ENCODE data around the gene PPP2R5A. TPM values are rescaled to one million over a fixed set of nuclear protein-coding genes. Genes with fewer than 3 reads are reported as not detected.

Gene PPP2R5A
- polyA plus RNA-seq, 1 of the 3 experiments (the other 2 are of a cell fraction), result 5.4 TPM

- Histone ChIP-seq H3F3A (replicated peaks; ENCODE audit: insufficient read depth) (peaks cover 13% of the 10 kb centered on the region), H4K20me1 (ENCODE audit: insufficient read depth) (no peaks in the 10 kb centered on the region), H3K4me1 (ENCODE audit: control insufficient read depth in 1 of 2, insufficient read depth in 2 of 2, low read depth in 1 of 2, low read length in 1 of 2) (no peaks in the 10 kb centered on the region; a peak in 1 of 4 replicates), H3K36me3 (replicated peaks in 1 of 2; ENCODE audit: control insufficient read depth in 1 of 2, insufficient read depth in 2 of 2, low read length in 1 of 2) (peaks cover 21 to 27% of the 10 kb centered on the region in 2 experiments), H3K4me2 (no peak overlapping the region), H3K27ac (ENCODE audit: low read depth in 2 of 2, low read length in 1 of 2) (no peak overlapping the region), H3K9me2 (no peaks in the 10 kb centered on the region; the same call in 1 of the 2 replicates), H3K4me3 (ENCODE audit: low read depth in 2 of 2, low read length in 1 of 2) (no peak overlapping the region), H3K9ac (no peak overlapping the region), H3K9me3 (no peaks in the 10 kb centered on the region), H3K27me3 (ENCODE audit: insufficient read depth) (no peaks in the 10 kb centered on the region), H3K79me2 (ENCODE audit: insufficient read depth) (no peaks in the 10 kb centered on the region), H2AFZ (ENCODE audit: low read depth) (no peak overlapping the region)
- WGBS (ENCODE audit: low lambda C conversion rate), result 96% methylated on average over 2 of the region's 2 CpGs
- DNase-seq, result no peak
- ChIA-PET POLR2A (interaction anchor here (0.6 kb wide), 1 partner anchor 676 kb away, joined by 3 read pairs; no protein-coding TSS in a partner anchor), CTCF (interaction anchor here (0.6 kb wide), 1 partner anchor 15 kb away, joined by 3 read pairs; no protein-coding TSS in a partner anchor)
- no peak for TF ChIP-seq TCF12 (IDR thresholded peaks at IDR 0.05)
- no peak for TF ChIP-seq RAD21 (IDR thresholded peaks at IDR 0.05; ENCODE audit: low read length)
- TF ChIP-seq CTCF (IDR thresholded peaks at IDR 0.05), result no peak
- no peak for TF ChIP-seq GABPA (IDR thresholded peaks at IDR 0.05; ENCODE audit: low read depth)
- TF ChIP-seq JUND (IDR thresholded peaks at IDR 0.05), result no peak
- no peak for TF ChIP-seq GATA2 (CRISPR knock-in tag; IDR thresholded peaks at IDR 0.05)
- TF ChIP-seq FOXM1 (IDR thresholded peaks at IDR 0.05; ENCODE audit: low read depth), result no peak
- TF ChIP-seq, protein P1, sequence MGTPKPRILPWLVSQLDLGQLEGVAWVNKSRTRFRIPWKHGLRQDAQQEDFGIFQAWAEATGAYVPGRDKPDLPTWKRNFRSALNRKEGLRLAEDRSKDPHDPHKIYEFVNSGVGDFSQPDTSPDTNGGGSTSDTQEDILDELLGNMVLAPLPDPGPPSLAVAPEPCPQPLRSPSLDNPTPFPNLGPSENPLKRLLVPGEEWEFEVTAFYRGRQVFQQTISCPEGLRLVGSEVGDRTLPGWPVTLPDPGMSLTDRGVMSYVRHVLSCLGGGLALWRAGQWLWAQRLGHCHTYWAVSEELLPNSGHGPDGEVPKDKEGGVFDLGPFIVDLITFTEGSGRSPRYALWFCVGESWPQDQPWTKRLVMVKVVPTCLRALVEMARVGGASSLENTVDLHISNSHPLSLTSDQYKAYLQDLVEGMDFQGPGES (IDR thresholded peaks at IDR 0.05; ENCODE audit: low read depth, low read length), result no peak
- TF ChIP-seq CHD2 (IDR thresholded peaks at IDR 0.05; ENCODE audit: low read length, partially characterized antibody), result no peak
- no peak for TF ChIP-seq NRF1 (IDR thresholded peaks at IDR 0.05; ENCODE audit: low read depth, low read length)
- TF ChIP-seq, protein P2, sequence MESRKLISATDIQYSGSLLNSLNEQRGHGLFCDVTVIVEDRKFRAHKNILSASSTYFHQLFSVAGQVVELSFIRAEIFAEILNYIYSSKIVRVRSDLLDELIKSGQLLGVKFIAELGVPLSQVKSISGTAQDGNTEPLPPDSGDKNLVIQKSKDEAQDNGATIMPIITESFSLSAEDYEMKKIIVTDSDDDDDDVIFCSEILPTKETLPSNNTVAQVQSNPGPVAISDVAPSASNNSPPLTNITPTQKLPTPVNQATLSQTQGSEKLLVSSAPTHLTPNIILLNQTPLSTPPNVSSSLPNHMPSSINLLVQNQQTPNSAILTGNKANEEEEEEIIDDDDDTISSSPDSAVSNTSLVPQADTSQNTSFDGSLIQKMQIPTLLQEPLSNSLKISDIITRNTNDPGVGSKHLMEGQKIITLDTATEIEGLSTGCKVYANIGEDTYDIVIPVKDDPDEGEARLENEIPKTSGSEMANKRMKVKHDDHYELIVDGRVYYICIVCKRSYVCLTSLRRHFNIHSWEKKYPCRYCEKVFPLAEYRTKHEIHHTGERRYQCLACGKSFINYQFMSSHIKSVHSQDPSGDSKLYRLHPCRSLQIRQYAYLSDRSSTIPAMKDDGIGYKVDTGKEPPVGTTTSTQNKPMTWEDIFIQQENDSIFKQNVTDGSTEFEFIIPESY (IDR thresholded peaks at IDR 0.05; ENCODE audit: borderline replicate concordance, low read depth), result no peak
- TF ChIP-seq RCOR1 (IDR thresholded peaks at IDR 0.05; ENCODE audit: low read length), result no peak
- TF ChIP-seq TEAD4 (IDR thresholded peaks at IDR 0.05; ENCODE audit: borderline replicate concordance, insufficient read depth), result no peak
- TF ChIP-seq, protein P3, sequence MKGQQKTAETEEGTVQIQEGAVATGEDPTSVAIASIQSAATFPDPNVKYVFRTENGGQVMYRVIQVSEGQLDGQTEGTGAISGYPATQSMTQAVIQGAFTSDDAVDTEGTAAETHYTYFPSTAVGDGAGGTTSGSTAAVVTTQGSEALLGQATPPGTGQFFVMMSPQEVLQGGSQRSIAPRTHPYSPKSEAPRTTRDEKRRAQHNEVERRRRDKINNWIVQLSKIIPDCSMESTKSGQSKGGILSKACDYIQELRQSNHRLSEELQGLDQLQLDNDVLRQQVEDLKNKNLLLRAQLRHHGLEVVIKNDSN (IDR thresholded peaks at IDR 0.05; ENCODE audit: borderline replicate concordance, low read depth), result no peak
- no peak for TF ChIP-seq EZH2phosphoT487 (IDR thresholded peaks at IDR 0.05; ENCODE audit: borderline replicate concordance, low read depth)
- no peak for TF ChIP-seq SIN3A (IDR thresholded peaks at IDR 0.05; ENCODE audit: borderline replicate concordance, low read depth, low read length)
- no peak for TF ChIP-seq EP300 (IDR thresholded peaks at IDR 0.05; ENCODE audit: borderline replicate concordance in 1 of 2, low read depth in 1 of 2, low read length in 1 of 2)
- TF ChIP-seq RFX5 (IDR thresholded peaks at IDR 0.05; ENCODE audit: low read length), result no peak
- TF ChIP-seq YY1 (IDR thresholded peaks at IDR 0.05; ENCODE audit: low read depth), result no peak
- no peak for TF ChIP-seq RXRA (IDR thresholded peaks at IDR 0.05; ENCODE audit: borderline replicate concordance, low read depth)
Observed at GRCh38 chr1:212353181-212353580, 68.0 kb downstream of the PPP2R5A start.
